Natural killer cell (primary cell): ENCODE data around the gene PHF21A. TPM values are rescaled to one million over a fixed set of nuclear protein-coding genes. Genes with fewer than 3 reads are reported as not detected.

Experiments used
- ATAC-seq, 3 donors: fragments of 150-1000 bp in 2 of 3; fragments of 200-7000 bp in 1 of 3; cut with Tn5 transposase; 1 replicate in 1 of 3; 2 replicates in 2 of 3; pipeline ENCODE4 v1.10.0; 2021; ENCODE audit warnings: mild to moderate bottlenecking in 2 of 3, moderate library complexity in 2 of 3
- DNase-seq, 2 donors: peaks; one replicate each; pipeline versions ENCODE4 v3.0.0 to v3.0.0-alpha.2; 2013 to 2021; ENCODE audit warnings: mixed read lengths in 1 of 2
- H3K27ac ChIP-seq: one replicate; pipeline ENCODE4 v1.5.1; 2013; ENCODE audit warnings: mild to moderate bottlenecking, low read length
- H3K27me3 ChIP-seq: one replicate; pipeline ENCODE4 v1.6.1; 2013; ENCODE audit warnings: low read length; ENCODE audit not compliant: control insufficient read depth, insufficient read depth
- H3K36me3 ChIP-seq: one replicate; pipeline ENCODE4 v1.6.1; 2013; ENCODE audit warnings: low read length; ENCODE audit not compliant: control insufficient read depth, insufficient read depth
- H3K4me1 ChIP-seq: one replicate; pipeline ENCODE4 v1.6.1; 2013; ENCODE audit warnings: low read length; ENCODE audit not compliant: control insufficient read depth, insufficient read depth
- H3K4me3 ChIP-seq: one replicate; pipeline ENCODE4 v1.5.1; 2013; ENCODE audit warnings: low read length
- H3K9me3 ChIP-seq: one replicate; pipeline ENCODE4 v1.6.1; 2013; ENCODE audit warnings: low read length; ENCODE audit not compliant: control insufficient read depth, insufficient read depth
- H3K27ac Mint-ChIP-seq, 2 donors: one replicate each; pipeline ENCODE4 v1.8.0; 2022; ENCODE audit warnings: mild to moderate bottlenecking in 2 of 2, mixed read lengths in 2 of 2, moderate library complexity in 1 of 2
- H3K27me3 Mint-ChIP-seq, 2 donors: one replicate each; pipeline ENCODE4 v1.8.0; 2022; ENCODE audit warnings: low read depth in 2 of 2, mixed read lengths in 2 of 2
- H3K36me3 Mint-ChIP-seq: one replicate; pipeline ENCODE4 v1.8.0; 2022; ENCODE audit warnings: mixed read lengths
- H3K4me1 Mint-ChIP-seq, 2 donors: one replicate each; pipeline ENCODE4 v1.8.0; 2022; ENCODE audit warnings: mixed read lengths in 2 of 2
- H3K4me3 Mint-ChIP-seq: one replicate; pipeline ENCODE4 v1.8.0; 2022; ENCODE audit warnings: mild to moderate bottlenecking, moderate library complexity, mixed read lengths
- H3K9me3 Mint-ChIP-seq, 2 donors: one replicate each; pipeline ENCODE4 v1.8.0; 2022; ENCODE audit warnings: mixed read lengths in 2 of 2
- WGBS: methylation state at CpG from one replicate; pipeline ENCODE4 v1.1.7; 2013; ENCODE audit warnings: missing lambda C conversion rate; ENCODE audit not compliant: insufficient coverage; 5-methylcytosine and 5-hydroxymethylcytosine counted together
- intact Hi-C: fragments of 100-400 bp; cut with micrococcal nuclease; formaldehyde crosslinking; loops from one replicate; pipeline ENCODE4 v1.14.2; 2022
- total RNA-seq, 4 donors: library from RNA; stranded (reverse); fragments of 120-200 nt in 1 of 4; gene quantifications; one replicate each; pipeline versions ENCODE4 v1.2.3 to v1.2.4, GENCODE V29; 2013 to 2022
- TF ChIP-seq, protein P1 (sequence below): fragments of 200-600 bp; IDR thresholded peaks from one replicate; pipeline ENCODE4 v1.8.0; 2022; ENCODE audit warnings: antibody characterized with exemption

Gene PHF21A
- total RNA-seq, 3 donors from 2014 or later (not counting 1 experiment from before 2014, with no cell fraction given) = 138 to 147 (median 139) TPM

DNA sequence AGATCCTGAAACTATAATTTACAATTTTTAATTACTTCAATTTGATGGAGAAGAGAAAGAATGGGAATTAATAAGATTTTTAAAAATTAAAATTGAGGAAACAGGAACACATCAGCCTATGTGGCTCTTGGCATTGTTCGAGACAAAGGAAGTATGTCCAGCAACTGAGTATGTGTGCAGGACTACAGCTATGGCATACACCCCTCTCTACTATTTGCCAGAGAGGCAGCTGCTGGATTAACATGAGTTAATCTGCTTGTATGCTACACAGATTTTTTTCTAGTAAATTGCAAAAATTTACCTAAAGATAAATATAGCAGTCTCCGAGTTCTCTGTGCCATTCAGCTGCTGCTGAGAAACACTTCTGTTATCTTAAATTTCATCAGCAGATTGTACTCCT, 70.6 kb downstream of the PHF21A start:
- H3K27ac ChIP-seq = no peak overlapping the region
- H3K4me3 Mint-ChIP-seq = no peak overlapping the region
- H3K9me3 ChIP-seq = no peaks in the 10 kb centered on the region
- peaks cover 2% of the 10 kb centered on the region for H3K36me3 ChIP-seq
- H3K4me1 Mint-ChIP-seq = peaks cover 40 to 53% of the 10 kb centered on the region in 2 donors
- no peaks in the 10 kb centered on the region for H3K36me3 Mint-ChIP-seq
- no peaks in the 10 kb centered on the region for H3K27me3 ChIP-seq
- H3K27ac Mint-ChIP-seq = no peak overlapping the region
- WGBS = 74% methylated on average over 2 of the region's 2 CpGs
- intact Hi-C loops = no loop called here
- no peaks in the 10 kb centered on the region for H3K4me1 ChIP-seq
- no peak for DNase-seq
- H3K27me3 Mint-ChIP-seq = no peaks in the 10 kb centered on the region
- TF ChIP-seq, protein P1, sequence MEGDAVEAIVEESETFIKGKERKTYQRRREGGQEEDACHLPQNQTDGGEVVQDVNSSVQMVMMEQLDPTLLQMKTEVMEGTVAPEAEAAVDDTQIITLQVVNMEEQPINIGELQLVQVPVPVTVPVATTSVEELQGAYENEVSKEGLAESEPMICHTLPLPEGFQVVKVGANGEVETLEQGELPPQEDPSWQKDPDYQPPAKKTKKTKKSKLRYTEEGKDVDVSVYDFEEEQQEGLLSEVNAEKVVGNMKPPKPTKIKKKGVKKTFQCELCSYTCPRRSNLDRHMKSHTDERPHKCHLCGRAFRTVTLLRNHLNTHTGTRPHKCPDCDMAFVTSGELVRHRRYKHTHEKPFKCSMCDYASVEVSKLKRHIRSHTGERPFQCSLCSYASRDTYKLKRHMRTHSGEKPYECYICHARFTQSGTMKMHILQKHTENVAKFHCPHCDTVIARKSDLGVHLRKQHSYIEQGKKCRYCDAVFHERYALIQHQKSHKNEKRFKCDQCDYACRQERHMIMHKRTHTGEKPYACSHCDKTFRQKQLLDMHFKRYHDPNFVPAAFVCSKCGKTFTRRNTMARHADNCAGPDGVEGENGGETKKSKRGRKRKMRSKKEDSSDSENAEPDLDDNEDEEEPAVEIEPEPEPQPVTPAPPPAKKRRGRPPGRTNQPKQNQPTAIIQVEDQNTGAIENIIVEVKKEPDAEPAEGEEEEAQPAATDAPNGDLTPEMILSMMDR = no peak
- H3K4me3 ChIP-seq = no peak overlapping the region
- H3K9me3 Mint-ChIP-seq = no peaks in the 10 kb centered on the region
- ATAC-seq = no peak

DNA sequence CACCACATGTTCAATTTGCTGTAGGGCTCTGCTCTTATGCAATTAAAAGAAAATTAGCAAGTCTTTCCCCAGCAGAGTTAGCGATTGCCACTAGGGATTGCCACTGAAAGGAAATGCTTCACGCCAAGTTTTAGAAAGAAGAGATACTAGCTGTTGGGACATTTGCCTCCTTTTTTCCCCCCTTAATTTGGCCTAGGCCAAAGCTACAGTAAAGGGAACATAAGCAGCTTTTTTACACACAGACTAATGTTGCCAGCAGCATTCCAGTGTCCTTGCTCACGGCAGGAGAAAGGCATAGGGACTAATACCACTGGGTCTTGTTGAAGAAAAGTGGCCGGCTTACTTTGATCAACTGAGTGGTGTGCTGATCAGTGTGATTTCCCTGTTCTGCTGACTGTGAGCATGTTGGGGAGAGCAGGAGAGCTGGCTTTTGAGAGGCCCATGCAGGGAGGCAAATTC, 71.2 kb downstream of the PHF21A start:
- Histone ChIP-seq H3K9me3 (no peaks in the 10 kb centered on the region), H3K27me3 (no peaks in the 10 kb centered on the region), H3K4me1 (no peaks in the 10 kb centered on the region), H3K27ac (no peak overlapping the region), H3K36me3 (peaks cover 2% of the 10 kb centered on the region), H3K4me3 (no peak overlapping the region)
- no peaks in the 10 kb centered on the region for H3K36me3 Mint-ChIP-seq
- no peak for ATAC-seq
- no peak for DNase-seq
- no peak overlapping the region for H3K4me3 Mint-ChIP-seq
- peaks cover 43 to 54% of the 10 kb centered on the region in 2 donors for H3K4me1 Mint-ChIP-seq
- no peaks in the 10 kb centered on the region for H3K27me3 Mint-ChIP-seq
- TF ChIP-seq, protein P1 = no peak
- H3K9me3 Mint-ChIP-seq = no peaks in the 10 kb centered on the region
- WGBS = 95% methylated on average over 4 of the region's 4 CpGs
- no peak overlapping the region for H3K27ac Mint-ChIP-seq
- intact Hi-C loops = no loop called here

DNA sequence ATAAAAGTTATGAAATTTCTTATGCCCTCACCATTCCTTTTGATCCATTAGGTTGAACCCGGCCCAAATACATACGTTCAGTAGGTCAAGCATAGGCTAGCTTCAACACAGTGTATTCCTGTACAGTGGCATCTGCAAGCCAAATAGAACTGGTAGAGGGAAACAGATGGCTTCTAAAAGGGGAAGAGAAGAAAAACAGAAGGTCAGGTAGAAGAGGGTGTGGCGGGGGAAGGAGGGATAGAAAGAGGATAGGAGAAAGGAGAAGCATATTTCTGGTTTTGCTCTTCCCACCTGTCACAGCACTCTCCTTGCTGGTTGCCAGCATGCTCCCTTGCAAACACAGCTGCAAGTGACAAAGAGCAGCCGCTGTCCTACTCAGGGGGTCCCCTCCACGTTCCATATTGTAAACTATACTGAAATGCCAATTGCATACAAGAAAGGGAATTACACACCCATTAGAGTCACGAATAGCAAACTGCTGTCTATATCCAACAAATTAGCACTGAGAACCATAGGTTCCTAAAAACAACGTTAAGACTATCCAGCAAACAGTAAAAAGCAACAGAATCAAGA, 71.8 kb downstream of the PHF21A start:
- Histone ChIP-seq H3K36me3 (peaks cover 2% of the 10 kb centered on the region), H3K27me3 (no peaks in the 10 kb centered on the region), H3K27ac (no peak overlapping the region), H3K4me3 (no peak overlapping the region), H3K9me3 (no peaks in the 10 kb centered on the region), H3K4me1 (no peaks in the 10 kb centered on the region)
- 80% methylated on average over 6 of the region's 7 CpGs for WGBS
- peak overlapping the region in 1 of 2 donors; percentile 7 for H3K27ac Mint-ChIP-seq
- no peaks in the 10 kb centered on the region for H3K36me3 Mint-ChIP-seq
- TF ChIP-seq, protein P1 = no peak
- H3K4me1 Mint-ChIP-seq = peaks cover 49 to 61% of the 10 kb centered on the region in 2 donors
- H3K4me3 Mint-ChIP-seq = no peak overlapping the region
- H3K27me3 Mint-ChIP-seq = no peaks in the 10 kb centered on the region
- intact Hi-C loops = no loop called here
- DNase-seq (no peak), ATAC-seq (no peak)
- no peaks in the 10 kb centered on the region for H3K9me3 Mint-ChIP-seq

DNA sequence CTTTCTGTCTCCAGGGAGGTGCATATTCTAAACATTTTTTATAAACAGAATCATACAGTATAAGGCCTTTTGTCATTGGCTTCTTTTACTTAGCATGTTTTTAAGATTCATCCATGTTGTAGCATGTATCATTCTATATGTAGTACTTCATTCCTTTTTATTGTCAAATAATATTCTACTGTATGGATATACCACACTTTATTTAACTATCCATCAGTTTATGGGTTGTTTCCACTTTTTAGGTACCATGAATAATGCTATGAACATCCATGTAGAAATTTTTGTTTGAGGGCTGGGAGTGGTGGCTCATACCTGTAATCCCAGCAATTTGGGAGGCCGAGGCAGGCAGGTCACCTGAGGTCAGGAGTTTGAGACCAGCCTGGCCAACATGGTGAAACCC, 73.1 kb downstream of the PHF21A start:
- H3K4me3 ChIP-seq = no peak overlapping the region
- Mint-ChIP-seq H3K9me3 (no peaks in the 10 kb centered on the region), H3K36me3 (no peaks in the 10 kb centered on the region), H3K27ac (no peak overlapping the region), H3K4me3 (no peak overlapping the region), H3K4me1 (peaks cover 54 to 70% of the 10 kb centered on the region in 2 donors), H3K27me3 (no peaks in the 10 kb centered on the region)
- no peak for ATAC-seq
- intact Hi-C loops = no loop called here
- TF ChIP-seq, protein P1 = no peak
- no peaks in the 10 kb centered on the region for H3K9me3 ChIP-seq
- H3K27me3 ChIP-seq = no peaks in the 10 kb centered on the region
- H3K27ac ChIP-seq = no peak overlapping the region
- no CpG with 5 or more reads among the region's 1 CpG for WGBS
- H3K4me1 ChIP-seq = no peaks in the 10 kb centered on the region
- no peak for DNase-seq
- H3K36me3 ChIP-seq = peaks cover 2% of the 10 kb centered on the region
